CD4-positive, alpha-beta T cell treated with Interleukin-21 for 1 hour (primary cell): ENCODE results near the gene WNT5B.

Experiments used
- DNase-seq: peaks from one replicate; pipeline ENCODE4 v3.0.0-alpha.2; 2020

The WNT5B gene

GRCh38 chr12:1630827-1631591, 2.0 kb downstream of the WNT5B start:
- no peak for DNase-seq

- DNase-seq = no peak
Measured at GRCh38 chr12:1632702-1633101, 3.7 kb downstream of the WNT5B start.

- no peak for DNase-seq
Measured at GRCh38 chr12:1633459-1633858, 4.4 kb downstream of the WNT5B start.

GRCh38 chr12:1634149-1634548, 5.1 kb downstream of the WNT5B start:
- DNase-seq = no peak

GRCh38 chr12:1634590-1635191, 5.7 kb downstream of the WNT5B start:
- peak; percentile 59 for DNase-seq

- no peak for DNase-seq
Measured at GRCh38 chr12:1635301-1636095, 6.5 kb downstream of the WNT5B start.

GRCh38 chr12:1638203-1638602, 9.2 kb downstream of the WNT5B start:
- no peak for DNase-seq

- DNase-seq = no peak
Measured at GRCh38 chr12:1639538-1639937, 10.5 kb downstream of the WNT5B start.

- DNase-seq = no peak
Measured at GRCh38 chr12:1640328-1641234, 11.6 kb downstream of the WNT5B start.

- DNase-seq = no peak
Measured at GRCh38 chr12:1642513-1642912, 13.5 kb downstream of the WNT5B start.

GRCh38 chr12:1643043-1643442, 14.0 kb downstream of the WNT5B start:
- no peak for DNase-seq

GRCh38 chr12:1643905-1644533, 15.0 kb downstream of the WNT5B start:
- no peak for DNase-seq

- DNase-seq = no peak
Measured at GRCh38 chr12:1644534-1645438, 15.8 kb downstream of the WNT5B start.

- DNase-seq = no peak
Measured at GRCh38 chr12:1645819-1646218, 16.8 kb downstream of the WNT5B start.

GRCh38 chr12:1646569-1647284, 17.7 kb downstream of the WNT5B start:
- no peak for DNase-seq

GRCh38 chr12:1647285-1647669, 18.2 kb downstream of the WNT5B start:
- no peak for DNase-seq

- no peak for DNase-seq
Measured at GRCh38 chr12:1650260-1650977, 21.4 kb downstream of the WNT5B start.

- no peak for DNase-seq
Measured at GRCh38 chr12:1650978-1651361, 21.9 kb downstream of the WNT5B start.

- no peak for DNase-seq
Measured at GRCh38 chr12:1651946-1652345, 22.9 kb downstream of the WNT5B start.

- no peak for DNase-seq
Measured at GRCh38 chr12:1655225-1655788, 26.3 kb downstream of the WNT5B start.
